Prostate gland (tissue), 2 donors: ENCODE results near the gene C1orf21.

Source experiments
- CTCF ChIP-seq, 4 experiments: fragments of 200-600 bp in 2 of 4; fragments of 450-650 bp in 2 of 4; sonication (generic) in 2 of 4; IDR thresholded peaks; 1 replicate in 3 of 4; 2 replicates in 1 of 4; pipeline ENCODE4 v1.5.1; 2016 to 2019; ENCODE audit warnings: antibody characterized with exemption in 4 of 4, mild to moderate bottlenecking in 2 of 4, moderate library complexity in 2 of 4
- POLR2A ChIP-seq: fragments of 450-650 bp; IDR thresholded peaks from one replicate; pipeline ENCODE4 v1.6.1; 2016; ENCODE audit warnings: antibody characterized with exemption, mild to moderate bottlenecking

DNA sequence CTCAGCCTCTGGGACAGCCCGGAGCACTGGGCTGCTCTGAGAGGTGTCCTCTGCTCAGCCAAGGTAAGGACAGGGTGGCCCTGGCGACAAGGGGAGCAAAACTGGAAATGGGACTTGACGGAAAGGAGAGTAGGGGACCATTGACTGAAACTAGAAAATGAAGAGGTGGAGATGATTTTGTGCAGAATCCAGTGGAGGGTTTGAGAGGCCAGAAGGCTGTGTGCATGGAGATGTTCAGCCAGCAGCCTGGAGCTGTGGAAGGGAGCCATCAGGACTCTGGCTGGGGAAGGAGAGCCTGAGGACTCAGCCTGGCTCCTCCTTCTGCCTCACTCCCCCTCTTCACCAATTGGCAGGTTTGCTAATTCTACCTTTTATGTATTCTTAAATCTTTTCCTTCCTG, 253.7 kb downstream of the C1orf21 start:
- TF ChIP-seq CTCF (IDR thresholded peaks at IDR 0.05) (no peak), POLR2A (no peak)
